ENCODE measurements around the gene CAV2.
"Not testable (repeated sequence)": the region's sequence is repeated elsewhere in the genome, so short reads cannot be mapped to it uniquely, and the experiment has no call there.

Gene CAV2

GRCh38 chr7:116478834-116479233 is 20.7 kb upstream of the CAV2 start:
- H3K4me1 Mint-ChIP-seq = peaks cover 4% of the 10 kb centered on the region
- H3K36me3 Mint-ChIP-seq (ENCODE audit: insufficient read depth) = no peaks in the 10 kb centered on the region
- H3K27ac Mint-ChIP-seq (ENCODE audit: low read depth) = no peak overlapping the region
- H3K4me3 Mint-ChIP-seq = no peak overlapping the region
- peak; percentile 56 for ATAC-seq (replicated peaks; ENCODE audit: extremely low read depth, poor library complexity, severe bottlenecking)
- peaks cover 15% of the 10 kb centered on the region for H3K27me3 Mint-ChIP-seq
- H3K9me3 Mint-ChIP-seq = no peaks in the 10 kb centered on the region
- no peak for DNase-seq (ENCODE audit: low spot score in 2 of 2)

GRCh38 chr7:116483271-116483942 is 16.1 kb upstream of the CAV2 start:
- no peaks in the 10 kb centered on the region for H3K36me3 Mint-ChIP-seq (ENCODE audit: insufficient read depth)
- H3K27ac Mint-ChIP-seq (ENCODE audit: low read depth) = no peak overlapping the region
- peaks cover 3% of the 10 kb centered on the region for H3K4me1 Mint-ChIP-seq

GRCh38 chr7:116484389-116484788 is 15.1 kb upstream of the CAV2 start:
- not testable (repeated sequence) for DNase-seq (ENCODE audit: low spot score in 2 of 2); H3K4me1 Mint-ChIP-seq; ATAC-seq (replicated peaks; ENCODE audit: extremely low read depth, poor library complexity, severe bottlenecking); H3K9me3 Mint-ChIP-seq; H3K36me3 Mint-ChIP-seq (ENCODE audit: insufficient read depth); H3K27ac Mint-ChIP-seq (ENCODE audit: low read depth); H3K4me3 Mint-ChIP-seq
- peaks cover 15% of the 10 kb centered on the region for H3K27me3 Mint-ChIP-seq

More at GRCh38 chr7:116483271-116483942, 16.1 kb upstream of the CAV2 start:
- DNase-seq (ENCODE audit: low spot score in 2 of 2) = no peak
- no peak for ATAC-seq (replicated peaks; ENCODE audit: extremely low read depth, poor library complexity, severe bottlenecking)
- Mint-ChIP-seq H3K4me3 (no peak overlapping the region), H3K9me3 (no peaks in the 10 kb centered on the region), H3K27me3 (peaks cover 11% of the 10 kb centered on the region)

- no peak overlapping the region for H3K4me3 Mint-ChIP-seq
- no peaks in the 10 kb centered on the region for H3K4me1 Mint-ChIP-seq
- no peaks in the 10 kb centered on the region for H3K9me3 Mint-ChIP-seq
- ATAC-seq (replicated peaks; ENCODE audit: extremely low read depth, poor library complexity, severe bottlenecking) (no peak), DNase-seq (ENCODE audit: low spot score in 2 of 2) (no peak)
- no peak overlapping the region for H3K27ac Mint-ChIP-seq (ENCODE audit: low read depth)
- peaks cover 46% of the 10 kb centered on the region for H3K27me3 Mint-ChIP-seq
- H3K36me3 Mint-ChIP-seq (ENCODE audit: insufficient read depth) = no peaks in the 10 kb centered on the region
Measured at GRCh38 chr7:116487907-116488521, 11.5 kb upstream of the CAV2 start.

- Mint-ChIP-seq H3K4me3 (no peak overlapping the region), H3K36me3 (ENCODE audit: insufficient read depth) (no peaks in the 10 kb centered on the region), H3K27me3 (peaks cover 41% of the 10 kb centered on the region), H3K9me3 (no peaks in the 10 kb centered on the region), H3K27ac (ENCODE audit: low read depth) (no peak overlapping the region), H3K4me1 (no peaks in the 10 kb centered on the region)
- ATAC-seq (replicated peaks; ENCODE audit: extremely low read depth, poor library complexity, severe bottlenecking) (no peak), DNase-seq (ENCODE audit: low spot score in 2 of 2) (no peak)
Measured at GRCh38 chr7:116490351-116490750, 9.2 kb upstream of the CAV2 start.

GRCh38 chr7:116491887-116492653 is 7.5 kb upstream of the CAV2 start:
- Mint-ChIP-seq H3K27ac (ENCODE audit: low read depth) (no peak overlapping the region), H3K9me3 (no peaks in the 10 kb centered on the region), H3K4me1 (no peaks in the 10 kb centered on the region), H3K27me3 (peaks cover 35% of the 10 kb centered on the region), H3K4me3 (no peak overlapping the region), H3K36me3 (ENCODE audit: insufficient read depth) (no peaks in the 10 kb centered on the region)
- ATAC-seq (replicated peaks; ENCODE audit: extremely low read depth, poor library complexity, severe bottlenecking) (no peak), DNase-seq (ENCODE audit: low spot score in 2 of 2) (no peak)

GRCh38 chr7:116492654-116493109 is 6.9 kb upstream of the CAV2 start:
- Mint-ChIP-seq H3K27ac (ENCODE audit: low read depth) (no peak overlapping the region), H3K4me1 (no peaks in the 10 kb centered on the region), H3K36me3 (ENCODE audit: insufficient read depth) (no peaks in the 10 kb centered on the region), H3K4me3 (no peak overlapping the region), H3K27me3 (peaks cover 35% of the 10 kb centered on the region), H3K9me3 (no peaks in the 10 kb centered on the region)
- DNase-seq (ENCODE audit: low spot score in 2 of 2) (no peak), ATAC-seq (replicated peaks; ENCODE audit: extremely low read depth, poor library complexity, severe bottlenecking) (no peak)

GRCh38 chr7:116493449-116493848 is 6.1 kb upstream of the CAV2 start:
- no peaks in the 10 kb centered on the region for H3K4me1 Mint-ChIP-seq
- no peak overlapping the region for H3K27ac Mint-ChIP-seq (ENCODE audit: low read depth)
- no peaks in the 10 kb centered on the region for H3K36me3 Mint-ChIP-seq (ENCODE audit: insufficient read depth)
- peaks cover 40% of the 10 kb centered on the region for H3K27me3 Mint-ChIP-seq
- no peak for ATAC-seq (replicated peaks; ENCODE audit: extremely low read depth, poor library complexity, severe bottlenecking)
- H3K9me3 Mint-ChIP-seq = no peaks in the 10 kb centered on the region
- no peak overlapping the region for H3K4me3 Mint-ChIP-seq
- DNase-seq (ENCODE audit: low spot score in 2 of 2) = no peak

GRCh38 chr7:116494472-116494871 is 5.1 kb upstream of the CAV2 start:
- no peaks in the 10 kb centered on the region for H3K9me3 Mint-ChIP-seq
- ATAC-seq (replicated peaks; ENCODE audit: extremely low read depth, poor library complexity, severe bottlenecking) = no peak
- no peak for DNase-seq (ENCODE audit: low spot score in 2 of 2)
- peaks cover 45% of the 10 kb centered on the region for H3K27me3 Mint-ChIP-seq
- no peaks in the 10 kb centered on the region for H3K4me1 Mint-ChIP-seq
- H3K27ac Mint-ChIP-seq (ENCODE audit: low read depth) = no peak overlapping the region
- H3K4me3 Mint-ChIP-seq = no peak overlapping the region
- peaks cover 2% of the 10 kb centered on the region for H3K36me3 Mint-ChIP-seq (ENCODE audit: insufficient read depth)

GRCh38 chr7:116495736-116496135 is 3.8 kb upstream of the CAV2 start:
- ATAC-seq (replicated peaks; ENCODE audit: extremely low read depth, poor library complexity, severe bottlenecking) = no peak
- H3K27me3 Mint-ChIP-seq = peaks cover 41% of the 10 kb centered on the region
- no peak overlapping the region for H3K27ac Mint-ChIP-seq (ENCODE audit: low read depth)
- no peaks in the 10 kb centered on the region for H3K9me3 Mint-ChIP-seq
- no peak for DNase-seq (ENCODE audit: low spot score in 2 of 2)
- peaks cover 9% of the 10 kb centered on the region for H3K4me1 Mint-ChIP-seq
- peaks cover 2% of the 10 kb centered on the region for H3K36me3 Mint-ChIP-seq (ENCODE audit: insufficient read depth)
- no peak overlapping the region for H3K4me3 Mint-ChIP-seq

GRCh38 chr7:116496653-116497052 is 2.9 kb upstream of the CAV2 start:
- Mint-ChIP-seq H3K27ac (ENCODE audit: low read depth) (no peak overlapping the region), H3K4me1 (peaks cover 11% of the 10 kb centered on the region), H3K36me3 (ENCODE audit: insufficient read depth) (peaks cover 2% of the 10 kb centered on the region), H3K27me3 (peaks cover 41% of the 10 kb centered on the region), H3K4me3 (no peak overlapping the region), H3K9me3 (no peaks in the 10 kb centered on the region)
- ATAC-seq (replicated peaks; ENCODE audit: extremely low read depth, poor library complexity, severe bottlenecking) (no peak), DNase-seq (ENCODE audit: low spot score in 2 of 2) (no peak)

- no peaks in the 10 kb centered on the region for H3K9me3 Mint-ChIP-seq
- H3K4me1 Mint-ChIP-seq = peaks cover 11% of the 10 kb centered on the region
- ATAC-seq (replicated peaks; ENCODE audit: extremely low read depth, poor library complexity, severe bottlenecking) (no peak), DNase-seq (ENCODE audit: low spot score in 2 of 2) (no peak)
- H3K27ac Mint-ChIP-seq (ENCODE audit: low read depth) = no peak overlapping the region
- no peak overlapping the region for H3K4me3 Mint-ChIP-seq
- H3K36me3 Mint-ChIP-seq (ENCODE audit: insufficient read depth) = peaks cover 2% of the 10 kb centered on the region
- peaks cover 35% of the 10 kb centered on the region for H3K27me3 Mint-ChIP-seq
Measured at GRCh38 chr7:116497708-116498107, 1.8 kb upstream of the CAV2 start.
